ENCODE measurements around the gene ENO4. TPM values are rescaled to one million over a fixed set of nuclear protein-coding genes. Genes with fewer than 3 reads are reported as not detected.

The ENO4 gene
- total and polyA plus RNA-seq, 9 donors, result 0.30 to 2.8 (median 0.72) TPM

DNA sequence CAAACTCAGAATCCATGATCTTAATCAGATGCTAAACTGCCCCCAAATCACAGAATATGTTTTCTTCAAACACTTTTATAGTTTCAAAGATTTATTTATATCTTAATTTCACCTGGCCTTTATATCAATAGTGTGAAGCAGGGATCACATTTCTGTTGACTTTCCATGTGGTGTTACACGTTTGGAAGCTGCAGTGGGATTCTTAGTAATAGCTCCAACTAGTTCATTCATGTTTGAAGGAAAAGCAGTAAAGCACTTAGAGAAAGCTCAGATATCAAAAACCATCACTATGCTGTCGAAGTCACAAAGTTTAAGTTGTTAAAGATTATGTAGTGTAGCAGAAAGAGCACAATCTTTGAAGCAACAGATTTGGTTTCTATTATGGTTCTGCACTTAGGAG is 16.8 kb downstream of the ENO4 start:
- Histone ChIP-seq H3K9me3 (no peaks in the 10 kb centered on the region), H3K4me1 (ENCODE audit: insufficient read depth) (no peaks in the 10 kb centered on the region), H3K36me3 (no peaks in the 10 kb centered on the region), H3K27ac (no peak overlapping the region), H3K27me3 (no peaks in the 10 kb centered on the region), H3K4me3 (no peak overlapping the region)
- 54 to 71% (median 59%) methylated on average over 2 of the region's 2 CpGs for WGBS, 3 donors
- TF ChIP-seq EP300 (IDR thresholded peaks at IDR 0.05), result no peak
- TF ChIP-seq, protein P1, sequence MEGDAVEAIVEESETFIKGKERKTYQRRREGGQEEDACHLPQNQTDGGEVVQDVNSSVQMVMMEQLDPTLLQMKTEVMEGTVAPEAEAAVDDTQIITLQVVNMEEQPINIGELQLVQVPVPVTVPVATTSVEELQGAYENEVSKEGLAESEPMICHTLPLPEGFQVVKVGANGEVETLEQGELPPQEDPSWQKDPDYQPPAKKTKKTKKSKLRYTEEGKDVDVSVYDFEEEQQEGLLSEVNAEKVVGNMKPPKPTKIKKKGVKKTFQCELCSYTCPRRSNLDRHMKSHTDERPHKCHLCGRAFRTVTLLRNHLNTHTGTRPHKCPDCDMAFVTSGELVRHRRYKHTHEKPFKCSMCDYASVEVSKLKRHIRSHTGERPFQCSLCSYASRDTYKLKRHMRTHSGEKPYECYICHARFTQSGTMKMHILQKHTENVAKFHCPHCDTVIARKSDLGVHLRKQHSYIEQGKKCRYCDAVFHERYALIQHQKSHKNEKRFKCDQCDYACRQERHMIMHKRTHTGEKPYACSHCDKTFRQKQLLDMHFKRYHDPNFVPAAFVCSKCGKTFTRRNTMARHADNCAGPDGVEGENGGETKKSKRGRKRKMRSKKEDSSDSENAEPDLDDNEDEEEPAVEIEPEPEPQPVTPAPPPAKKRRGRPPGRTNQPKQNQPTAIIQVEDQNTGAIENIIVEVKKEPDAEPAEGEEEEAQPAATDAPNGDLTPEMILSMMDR (IDR thresholded peaks at IDR 0.05), result no peak
- no peak for TF ChIP-seq POLR2A (IDR thresholded peaks at IDR 0.05)
- DNase-seq, result no peak
- intact Hi-C loops (cut with DNase I), result no loop called here

DNA sequence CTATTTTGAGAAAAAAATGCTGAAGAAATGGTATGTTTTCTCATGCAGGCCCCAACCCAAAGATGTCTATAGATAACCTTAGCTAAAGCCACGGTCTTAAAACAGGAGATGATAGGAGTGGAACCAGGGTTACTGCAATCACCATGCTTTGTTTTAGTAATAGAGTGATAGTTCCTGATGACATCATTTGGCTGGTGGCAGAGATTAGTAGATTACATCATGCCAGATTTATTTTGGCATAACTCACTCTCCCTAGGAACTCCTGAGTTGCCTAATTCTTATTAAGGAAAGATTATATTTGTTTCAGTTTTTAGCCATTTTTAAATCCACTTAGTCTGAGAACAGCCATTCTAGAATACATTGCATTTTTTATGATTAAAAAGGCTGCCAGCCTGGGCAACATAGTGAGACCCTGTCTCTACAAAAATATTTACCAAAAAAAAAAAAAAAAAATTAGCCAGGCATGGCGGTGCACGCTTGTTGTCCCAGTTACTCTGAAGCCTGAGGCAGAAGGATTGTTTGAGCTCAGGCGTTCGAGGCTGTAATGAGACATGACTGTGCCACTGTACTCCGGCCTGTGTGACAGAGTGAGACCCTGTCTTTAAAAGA is 17.8 kb downstream of the ENO4 start:
- Histone ChIP-seq H3K27ac (no peak overlapping the region), H3K9me3 (no peaks in the 10 kb centered on the region), H3K4me1 (ENCODE audit: insufficient read depth) (no peaks in the 10 kb centered on the region), H3K4me3 (no peak overlapping the region), H3K36me3 (no peaks in the 10 kb centered on the region), H3K27me3 (no peaks in the 10 kb centered on the region)
- no peak for DNase-seq
- intact Hi-C loops (cut with DNase I), result no loop called here
- TF ChIP-seq EP300 (IDR thresholded peaks at IDR 0.05) (no peak), POLR2A (IDR thresholded peaks at IDR 0.05) (no peak)
- TF ChIP-seq, protein P1 (IDR thresholded peaks at IDR 0.05), result no peak
- 88 to 90% (median 90%) methylated on average over 6 of the region's 6 CpGs for WGBS, 3 donors

DNA sequence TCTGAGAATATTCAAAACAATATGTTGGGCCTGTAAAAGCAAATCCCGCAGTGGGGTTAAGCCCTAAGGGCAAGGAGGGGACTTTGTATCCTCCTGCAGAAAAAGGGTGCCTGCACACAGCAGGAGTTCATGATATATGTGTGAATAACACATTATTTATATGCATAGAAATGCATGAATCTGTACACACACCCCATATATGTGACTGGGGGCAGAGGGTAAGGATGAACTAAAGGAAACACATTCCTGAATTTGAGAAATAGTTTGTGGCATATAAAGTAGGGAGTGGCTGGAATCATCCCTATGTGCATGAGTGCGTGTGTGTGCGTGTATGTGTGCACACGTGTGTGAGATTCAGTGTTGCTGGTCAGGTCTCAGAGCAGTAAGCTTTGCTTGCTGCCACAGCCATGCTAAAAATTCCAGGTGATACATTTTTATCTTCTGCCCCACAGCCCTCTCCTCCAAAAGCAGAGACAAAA is 18.9 kb downstream of the ENO4 start:
- TF ChIP-seq, protein P1 (IDR thresholded peaks at IDR 0.05), result no peak
- TF ChIP-seq EP300 (IDR thresholded peaks at IDR 0.05) (no peak), POLR2A (IDR thresholded peaks at IDR 0.05) (no peak)
- WGBS, 3 donors, result 67 to 85% (median 69%) methylated on average over 4 of the region's 4 CpGs
- no peak overlapping the region for H3K4me3 ChIP-seq
- no peaks in the 10 kb centered on the region for H3K27me3 ChIP-seq
- no peaks in the 10 kb centered on the region for H3K36me3 ChIP-seq
- no peaks in the 10 kb centered on the region for H3K4me1 ChIP-seq (ENCODE audit: insufficient read depth)
- intact Hi-C loops (cut with DNase I), result no loop called here
- no peak for DNase-seq
- no peaks in the 10 kb centered on the region for H3K9me3 ChIP-seq
- H3K27ac ChIP-seq, result no peak overlapping the region

DNA sequence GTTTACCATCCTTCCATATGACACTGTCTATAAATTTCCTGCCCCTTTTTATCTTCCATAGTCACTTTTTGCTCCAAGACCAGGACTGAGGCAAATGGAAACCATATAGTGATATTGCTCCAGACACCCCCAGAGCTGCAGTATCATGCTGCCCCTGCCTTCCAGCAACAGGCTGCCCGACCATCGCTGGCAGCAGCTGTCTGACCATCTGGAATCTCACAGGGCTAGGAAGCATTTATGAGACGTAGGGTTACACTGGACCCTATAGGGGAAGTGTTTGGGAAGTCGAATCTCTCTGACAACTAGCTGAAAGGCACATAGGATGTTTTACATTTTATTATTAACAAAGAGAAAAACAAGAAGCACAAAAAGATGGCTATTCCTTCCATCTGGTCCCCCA is 19.4 kb downstream of the ENO4 start:
- H3K36me3 ChIP-seq, result no peaks in the 10 kb centered on the region
- no peak for DNase-seq
- H3K27ac ChIP-seq, result no peak overlapping the region
- no peak overlapping the region for H3K4me3 ChIP-seq
- no peaks in the 10 kb centered on the region for H3K4me1 ChIP-seq (ENCODE audit: insufficient read depth)
- H3K9me3 ChIP-seq, result no peaks in the 10 kb centered on the region
- WGBS, 3 donors, result 50 to 61% (median 57%) methylated on average over 4 of the region's 4 CpGs
- intact Hi-C loops (cut with DNase I), result no loop called here
- TF ChIP-seq EP300 (IDR thresholded peaks at IDR 0.05) (no peak), POLR2A (IDR thresholded peaks at IDR 0.05) (no peak)
- TF ChIP-seq, protein P1 (IDR thresholded peaks at IDR 0.05), result no peak
- H3K27me3 ChIP-seq, result no peaks in the 10 kb centered on the region

Measured in ovary (tissue), 9 donors.